GM23338 (cell line): Measurements from ENCODE around the gene TMEM35A. TPM values are rescaled to one million over a fixed set of nuclear protein-coding genes. Genes with fewer than 3 reads are reported as not detected.

ENCODE experiments used
- ATAC-seq: fragments of 200-7000 bp; cut with Tn5 transposase; 3 replicates; pipeline ENCODE4 v1.9.1; 2020
- DNase-seq: peaks from one replicate; pipeline ENCODE4 v3.0.0-alpha.2; 2015; ENCODE audit warnings: low spot score
- H2AFZ ChIP-seq: fragments of 200-600 bp; sonication (generic); 2 replicates; pipeline ENCODE4 v1.8.0; 2016; ENCODE audit warnings: antibody characterized with exemption, mild to moderate bottlenecking, moderate library complexity
- H3F3A ChIP-seq: fragments of 200-600 bp; sonication (generic); replicated peaks from 2 replicates; pipeline ENCODE4 v1.8.0; 2017; ENCODE audit warnings: antibody characterized with exemption, mixed run types, low read depth
- H3K27ac ChIP-seq: fragments of 200-600 bp; sonication (generic); 2 replicates; pipeline ENCODE4 v1.6.1; 2016; ENCODE audit warnings: low read depth
- H3K27me3 ChIP-seq: fragments of 200-600 bp; sonication (generic); 2 replicates; pipeline ENCODE4 v1.8.0; 2016; ENCODE audit warnings: mild to moderate bottlenecking, mixed run types, moderate library complexity; ENCODE audit not compliant: insufficient read depth
- H3K36me3 ChIP-seq: fragments of 200-600 bp; sonication (generic); 2 replicates; pipeline ENCODE4 v1.8.0; 2016; ENCODE audit warnings: mild to moderate bottlenecking; ENCODE audit not compliant: insufficient read depth
- H3K4me1 ChIP-seq: fragments of 200-600 bp; sonication (generic); 2 replicates; pipeline ENCODE4 v1.8.0; 2016; ENCODE audit warnings: mild to moderate bottlenecking, moderate library complexity; ENCODE audit not compliant: insufficient read depth
- H3K4me2 ChIP-seq: fragments of 200-600 bp; sonication (generic); 2 replicates; pipeline ENCODE4 v1.7.1; 2017; ENCODE audit warnings: mixed run types
- H3K4me3 ChIP-seq: fragments of 200-600 bp; sonication (generic); 2 replicates; pipeline ENCODE4 v1.6.1; 2016; ENCODE audit warnings: mixed run types
- H3K79me2 ChIP-seq: fragments of 200-600 bp; sonication (generic); replicated peaks from 2 replicates; pipeline ENCODE4 v1.8.0; 2017; ENCODE audit warnings: mild to moderate bottlenecking; ENCODE audit not compliant: insufficient read depth
- H3K9me2 ChIP-seq: fragments of 200-600 bp; sonication (generic); 2 replicates; pipeline ENCODE4 v1.8.0; 2017; ENCODE audit not compliant: insufficient read depth
- H4K20me1 ChIP-seq: fragments of 200-600 bp; sonication (generic); replicated peaks from 2 replicates; pipeline ENCODE4 v1.8.0; 2017; ENCODE audit warnings: mild to moderate bottlenecking; ENCODE audit not compliant: insufficient read depth
- H3K27ac Mint-ChIP-seq: 2 replicates; pipeline ENCODE4 v1.8.0; 2020; ENCODE audit warnings: inconsistent platforms, mild to moderate bottlenecking, moderate library complexity, mixed read lengths
- H3K27me3 Mint-ChIP-seq: 3 replicates; pipeline ENCODE4 v1.8.0; 2022; ENCODE audit warnings: low read depth, mild to moderate bottlenecking, moderate library complexity, mixed read lengths, inconsistent platforms; ENCODE audit not compliant: insufficient read depth, poor library complexity
- H3K36me3 Mint-ChIP-seq: 3 replicates; pipeline ENCODE4 v1.8.0; 2021; ENCODE audit warnings: low read depth, mild to moderate bottlenecking, inconsistent platforms, moderate library complexity, mixed read lengths
- H3K4me1 Mint-ChIP-seq: 3 replicates; pipeline ENCODE4 v1.8.0; 2020; ENCODE audit warnings: mild to moderate bottlenecking, inconsistent platforms, mixed read lengths
- H3K4me3 Mint-ChIP-seq: 3 replicates; pipeline ENCODE4 v1.8.0; 2021; ENCODE audit warnings: moderate library complexity, mild to moderate bottlenecking, inconsistent platforms, mixed read lengths
- H3K9me3 Mint-ChIP-seq: 3 replicates; pipeline ENCODE4 v1.8.0; 2020; ENCODE audit warnings: moderate library complexity, mild to moderate bottlenecking, inconsistent platforms, mixed read lengths
- CREB1 ChIP-seq: fragments of 250-450 bp; sonication (Bioruptor Pico); IDR thresholded peaks from 2 replicates; pipeline ENCODE4 v1.5.0; 2020; ENCODE audit warnings: low read depth, mild to moderate bottlenecking, moderate library complexity
- CTCF ChIP-seq, 2 experiments: fragments of 200-600 bp in 1 of 2; sonication (generic) in 1 of 2; conservative IDR thresholded peaks; 2 replicates each; pipeline versions ENCODE4 v1.5.1 to v1.6.1; 2016 to 2017; ENCODE audit warnings: antibody characterized with exemption in 2 of 2, low read depth in 2 of 2, mild to moderate bottlenecking in 2 of 2, moderate library complexity in 1 of 2
- ETS1 ChIP-seq: IDR thresholded peaks from 2 replicates; pipeline ENCODE4 v1.6.1; 2016; ENCODE audit warnings: antibody characterized with exemption
- EZH2 ChIP-seq: fragments of 200-600 bp; sonication (generic); IDR thresholded peaks from one replicate; pipeline ENCODE4 v1.8.0; 2017; ENCODE audit warnings: antibody characterized with exemption, mild to moderate bottlenecking, low read depth; ENCODE audit not compliant: unreplicated experiment
- EZH2phosphoT487 ChIP-seq: fragments of 200-600 bp; sonication (generic); IDR thresholded peaks from one replicate; pipeline ENCODE4 v1.8.1; 2018; ENCODE audit warnings: antibody characterized with exemption; ENCODE audit not compliant: unreplicated experiment
- JUNB ChIP-seq: IDR thresholded peaks from one replicate; pipeline ENCODE4 v1.6.1; 2016; ENCODE audit warnings: antibody characterized with exemption; ENCODE audit not compliant: unreplicated experiment
- NANOG ChIP-seq: IDR thresholded peaks from 2 replicates; pipeline ENCODE4 v1.6.1; 2016; ENCODE audit warnings: antibody characterized with exemption, borderline replicate concordance
- POLR2AphosphoS5 ChIP-seq: IDR thresholded peaks from 2 replicates; pipeline ENCODE4 v1.6.1; 2016; ENCODE audit warnings: antibody characterized with exemption, low read depth
- REST ChIP-seq: IDR thresholded peaks from one replicate; pipeline ENCODE4 v1.6.1; 2018; ENCODE audit warnings: antibody characterized with exemption; ENCODE audit not compliant: unreplicated experiment
- STAT1 ChIP-seq: IDR thresholded peaks from one replicate; pipeline ENCODE4 v1.6.1; 2016; ENCODE audit warnings: antibody characterized with exemption; ENCODE audit not compliant: unreplicated experiment
- ZNF114 ChIP-seq: fragments of 250-450 bp; sonication (Bioruptor Pico); IDR thresholded peaks from 2 replicates; pipeline ENCODE4 v1.5.0; 2020; ENCODE audit warnings: mild to moderate bottlenecking, moderate library complexity
- ZNF331 ChIP-seq: fragments of 250-450 bp; sonication (Bioruptor Pico); IDR thresholded peaks from 2 replicates; pipeline ENCODE4 v1.5.0; 2020; ENCODE audit warnings: low read depth, mild to moderate bottlenecking, moderate library complexity
- ZNF462 ChIP-seq: fragments of 250-450 bp; sonication (Bioruptor Pico); IDR thresholded peaks from 2 replicates; pipeline ENCODE4 v1.5.0; 2020; ENCODE audit warnings: mild to moderate bottlenecking, moderate library complexity
- polyA plus RNA-seq: library from polyadenylated mRNA; unstranded; fragments of >200 nt; fragmentation: Nextera tagmentation; extraction: Ambion mirVana; gene quantifications from 2 replicates; pipeline ENCODE4 v1.2.1, GENCODE V29; 2016
- total RNA-seq: library from RNA; depleted of rRNA; stranded (reverse); fragments of >200 nt; shearing (Covaris generic); gene quantifications from 2 replicates; pipeline ENCODE4 v1.2.3, GENCODE V29; 2014

Gene TMEM35A
- total and polyA plus RNA-seq, 2 experiments from 2014 or later, result 4.2 to 5.8 TPM

GRCh38 chrX:101081231-101081630 lies 2.6 kb downstream of the TMEM35A start:
- H2AFZ ChIP-seq, result no peak overlapping the region
- H3K36me3 Mint-ChIP-seq, result no peaks in the 10 kb centered on the region; the same call in 2 of the 3 replicates
- peaks cover 12% of the 10 kb centered on the region for H3K27me3 Mint-ChIP-seq
- H3K27ac Mint-ChIP-seq, result no peak overlapping the region
- no peaks in the 10 kb centered on the region for H4K20me1 ChIP-seq
- peaks cover 15% of the 10 kb centered on the region for H3K4me1 Mint-ChIP-seq
- ATAC-seq (no peak), DNase-seq (no peak)
- H3K36me3 ChIP-seq, result no peaks in the 10 kb centered on the region
- H3K79me2 ChIP-seq, result no peaks in the 10 kb centered on the region
- no peak overlapping the region for H3K4me3 Mint-ChIP-seq
- H3K9me3 Mint-ChIP-seq, result no peaks in the 10 kb centered on the region
- H3F3A ChIP-seq, result no peaks in the 10 kb centered on the region
- peaks cover 8% of the 10 kb centered on the region; the same call in 1 of the 2 replicates for H3K4me1 ChIP-seq
- H3K9me2 ChIP-seq, result no peaks in the 10 kb centered on the region
- H3K27me3 ChIP-seq, result no peaks in the 10 kb centered on the region
- no peak overlapping the region for H3K4me3 ChIP-seq
- no peak overlapping the region for H3K27ac ChIP-seq
- H3K4me2 ChIP-seq, result no peak overlapping the region
- no peak for TF ChIP-seq ZNF462 (CRISPR knock-in tag)
- no peak for TF ChIP-seq POLR2AphosphoS5
- TF ChIP-seq ZNF114 (CRISPR knock-in tag), result no peak
- TF ChIP-seq REST, result no peak
- TF ChIP-seq CREB1 (CRISPR knock-in tag), result no peak
- no peak for TF ChIP-seq EZH2
- no peak for TF ChIP-seq STAT1
- TF ChIP-seq JUNB, result no peak
- TF ChIP-seq EZH2phosphoT487, result no peak
- TF ChIP-seq NANOG, result no peak
- TF ChIP-seq CTCF (conservative IDR thresholded peaks at IDR 0.05; ENCODE audit: low read depth in 2 of 2), result no peak
- TF ChIP-seq ETS1, result no peak
- no peak for TF ChIP-seq ZNF331 (CRISPR knock-in tag)
